ENCODE measurements around the gene POLR1E. TPM values are rescaled to one million over a fixed set of nuclear protein-coding genes. Genes with fewer than 3 reads are reported as not detected.
A peak's percentile ranks its signal among the peaks of the same experiment; 100 is the strongest.
"Not testable (repeated sequence)": the region's sequence is repeated elsewhere in the genome, so short reads cannot be mapped to it uniquely, and the experiment has no call there.

Gene POLR1E
- total RNA-seq, 1 donor from 2014 or later: 49.4 TPM

DNA sequence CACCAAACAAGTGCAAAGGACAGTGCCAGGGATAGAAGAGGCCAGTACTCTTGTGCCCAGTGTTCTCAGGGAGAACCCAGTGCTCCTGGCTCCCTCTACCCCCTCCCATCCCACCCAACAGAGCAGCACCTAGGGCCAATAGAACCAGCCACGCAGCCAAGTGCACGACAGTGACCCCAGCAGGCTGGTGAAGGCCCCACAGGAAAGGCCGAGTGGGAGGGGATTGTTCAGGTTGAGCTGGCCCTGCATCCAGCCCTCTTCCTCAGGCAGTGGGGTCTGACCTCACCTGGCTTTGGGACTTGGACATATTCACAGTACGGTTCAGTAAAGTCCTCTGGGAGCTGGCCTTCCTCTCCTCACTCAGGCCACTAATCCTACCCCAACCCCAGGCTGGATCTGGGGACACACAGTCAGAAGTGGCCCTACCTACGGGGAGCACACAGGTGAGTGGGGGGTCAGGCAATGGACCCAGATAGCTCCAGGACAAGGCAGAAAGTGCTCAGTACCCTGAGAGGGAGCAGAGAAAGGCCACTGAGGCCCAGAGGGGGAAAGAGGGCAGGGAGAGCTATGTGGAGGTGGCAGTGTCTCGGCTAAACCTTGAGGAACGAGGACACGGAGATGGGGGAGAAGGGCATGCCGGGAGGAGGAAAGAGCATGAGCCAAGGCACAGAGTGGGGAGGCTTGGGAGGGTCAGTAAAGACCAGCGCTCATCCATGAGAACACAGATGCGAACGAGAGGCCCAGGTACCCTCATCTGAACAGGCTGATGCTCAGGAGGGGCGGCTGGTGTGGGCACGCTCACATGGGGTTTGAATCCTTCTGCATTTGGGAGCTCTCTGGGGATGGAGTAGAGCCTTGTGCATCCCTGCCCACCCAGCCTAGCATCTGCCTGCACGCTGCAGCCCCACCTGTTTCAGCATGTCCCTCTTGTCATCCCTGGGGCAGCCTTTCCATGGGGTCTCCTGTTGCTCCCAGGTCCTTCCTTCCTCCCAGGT is 25.6 kb downstream of the POLR1E start:
- no peaks in the 10 kb centered on the region for H3K27me3 Mint-ChIP-seq (ENCODE audit: low read depth)
- peaks cover 5% of the 10 kb centered on the region for H3K36me3 Mint-ChIP-seq (ENCODE audit: low read depth)
- peak overlapping the region; percentile 40 for H3K27ac Mint-ChIP-seq
- H3K4me3 Mint-ChIP-seq (ENCODE audit: low read depth): no peak overlapping the region
- H3K4me1 Mint-ChIP-seq (ENCODE audit: low read depth): peaks cover 2% of the 10 kb centered on the region
- no peak for DNase-seq (ENCODE audit: low spot score)
- intact Hi-C loops (cut with micrococcal nuclease): no loop called here
- H3K9me3 Mint-ChIP-seq: no peaks in the 10 kb centered on the region

DNA sequence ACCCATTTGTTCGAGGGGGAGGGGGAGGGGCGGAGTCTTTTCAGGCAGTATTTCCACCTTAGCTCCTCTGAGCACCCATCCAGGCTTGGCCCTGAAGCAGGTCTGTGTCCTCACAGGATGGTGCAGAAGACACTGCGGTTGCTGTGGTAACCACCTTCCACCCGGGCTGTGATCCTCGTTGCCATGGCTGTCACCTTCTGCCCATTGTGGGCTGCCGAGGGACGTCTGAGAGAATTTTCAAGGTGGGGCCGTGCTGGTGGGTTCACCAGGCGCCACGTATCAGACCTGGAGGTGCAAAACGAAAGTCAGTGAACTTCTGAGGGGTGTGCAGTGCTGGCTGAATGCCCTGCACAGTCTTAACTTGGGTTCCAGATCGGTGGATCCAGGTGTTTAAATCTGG is 26.7 kb downstream of the POLR1E start:
- H3K4me3 Mint-ChIP-seq (ENCODE audit: low read depth): no peak overlapping the region

DNA sequence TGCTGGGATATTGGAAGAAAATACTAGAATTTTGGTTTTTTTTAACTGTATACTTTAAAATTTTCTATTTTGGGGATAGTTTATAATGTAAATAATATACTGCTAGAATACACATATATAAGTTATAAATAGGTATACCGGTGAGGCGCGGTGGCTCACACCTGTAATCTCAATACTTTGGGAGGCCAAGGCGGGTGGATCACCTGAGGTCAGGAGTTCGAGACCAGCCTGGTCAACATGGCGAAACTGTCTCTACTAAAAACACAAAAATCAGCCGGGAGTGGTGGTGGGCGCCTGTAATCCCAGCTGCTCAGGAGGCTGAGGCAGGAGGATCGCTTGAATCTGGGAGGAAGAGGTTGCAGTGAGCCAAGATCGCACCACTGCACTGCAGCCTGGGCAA is 28.7 kb downstream of the POLR1E start:
- H3K27me3 Mint-ChIP-seq (ENCODE audit: low read depth); DNase-seq (ENCODE audit: low spot score); H3K27ac Mint-ChIP-seq; H3K36me3 Mint-ChIP-seq (ENCODE audit: low read depth); H3K9me3 Mint-ChIP-seq; H3K4me1 Mint-ChIP-seq (ENCODE audit: low read depth); intact Hi-C loops (cut with micrococcal nuclease); H3K4me3 Mint-ChIP-seq (ENCODE audit: low read depth): not testable (repeated sequence)

More for the DNA sequence above, 26.7 kb downstream of the POLR1E start:
- H3K27ac Mint-ChIP-seq: no peak overlapping the region
- DNase-seq (ENCODE audit: low spot score): no peak
- H3K36me3 Mint-ChIP-seq (ENCODE audit: low read depth): no peaks in the 10 kb centered on the region
- no peaks in the 10 kb centered on the region for H3K9me3 Mint-ChIP-seq
- no peaks in the 10 kb centered on the region for H3K27me3 Mint-ChIP-seq (ENCODE audit: low read depth)
- no peaks in the 10 kb centered on the region for H3K4me1 Mint-ChIP-seq (ENCODE audit: low read depth)
- intact Hi-C loops (cut with micrococcal nuclease): no loop called here

DNA sequence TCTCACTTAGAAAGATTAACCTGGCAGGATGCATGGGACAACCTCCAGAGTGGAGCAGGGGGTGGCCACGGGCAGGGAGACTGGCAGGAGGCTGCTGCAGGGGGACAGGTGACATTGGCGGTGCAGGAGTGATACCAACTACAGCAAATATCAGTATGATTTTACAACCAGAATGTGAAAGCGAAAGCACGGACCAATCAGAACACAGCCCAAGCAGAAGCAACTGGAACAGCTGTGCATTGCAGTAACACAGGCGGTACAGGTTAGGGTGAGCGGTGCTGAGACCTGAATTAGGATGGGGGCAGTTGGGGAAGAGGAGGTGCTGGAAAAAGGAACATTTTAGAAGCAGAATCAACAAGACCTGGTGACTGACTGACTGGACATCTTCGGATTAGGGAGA is 29.3 kb downstream of the POLR1E start:
- intact Hi-C loops (cut with micrococcal nuclease): no loop called here
- no peaks in the 10 kb centered on the region for H3K36me3 Mint-ChIP-seq (ENCODE audit: low read depth)
- H3K4me3 Mint-ChIP-seq (ENCODE audit: low read depth): no peak overlapping the region
- H3K9me3 Mint-ChIP-seq: no peaks in the 10 kb centered on the region
- no peak overlapping the region for H3K27ac Mint-ChIP-seq
- no peaks in the 10 kb centered on the region for H3K4me1 Mint-ChIP-seq (ENCODE audit: low read depth)
- no peak for DNase-seq (ENCODE audit: low spot score)
- H3K27me3 Mint-ChIP-seq (ENCODE audit: low read depth): no peaks in the 10 kb centered on the region

DNA sequence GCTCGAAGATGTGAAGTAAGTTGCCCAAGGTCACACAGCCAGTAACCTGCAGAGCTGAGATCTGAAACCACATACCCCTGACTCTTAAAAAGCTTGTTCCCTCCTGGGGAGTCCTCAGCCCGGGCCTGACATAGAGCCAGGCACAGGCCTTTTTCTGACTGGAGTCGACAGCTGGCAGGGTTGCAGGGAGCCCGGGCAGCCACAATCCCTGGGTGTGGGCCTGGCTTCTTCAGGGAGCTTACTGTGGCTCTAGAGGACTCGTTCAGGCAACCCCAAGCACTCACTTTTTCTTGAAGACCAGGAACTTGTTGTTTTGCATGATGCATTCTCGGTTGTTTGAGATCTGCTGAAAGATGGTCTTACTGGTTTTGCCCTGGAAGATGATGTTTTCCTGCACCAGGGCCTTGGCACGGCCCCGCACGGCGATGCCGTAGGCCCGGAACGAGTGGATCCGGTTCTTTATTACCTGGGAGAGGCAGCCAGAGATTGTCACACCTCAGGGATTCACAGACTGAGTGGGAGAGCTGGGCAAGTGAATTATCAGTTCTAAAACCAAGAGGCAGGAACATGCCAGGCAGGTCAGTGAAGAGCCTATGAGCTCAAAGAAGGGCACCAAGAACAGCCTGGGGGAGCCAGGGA is 30.0 kb downstream of the POLR1E start:
- Mint-ChIP-seq H3K36me3 (ENCODE audit: low read depth) (no peaks in the 10 kb centered on the region), H3K27me3 (ENCODE audit: low read depth) (no peaks in the 10 kb centered on the region), H3K9me3 (no peaks in the 10 kb centered on the region), H3K27ac (no peak overlapping the region), H3K4me1 (ENCODE audit: low read depth) (no peaks in the 10 kb centered on the region), H3K4me3 (ENCODE audit: low read depth) (no peak overlapping the region)
- intact Hi-C loops (cut with micrococcal nuclease): no loop called here
- DNase-seq (ENCODE audit: low spot score): no peak

DNA sequence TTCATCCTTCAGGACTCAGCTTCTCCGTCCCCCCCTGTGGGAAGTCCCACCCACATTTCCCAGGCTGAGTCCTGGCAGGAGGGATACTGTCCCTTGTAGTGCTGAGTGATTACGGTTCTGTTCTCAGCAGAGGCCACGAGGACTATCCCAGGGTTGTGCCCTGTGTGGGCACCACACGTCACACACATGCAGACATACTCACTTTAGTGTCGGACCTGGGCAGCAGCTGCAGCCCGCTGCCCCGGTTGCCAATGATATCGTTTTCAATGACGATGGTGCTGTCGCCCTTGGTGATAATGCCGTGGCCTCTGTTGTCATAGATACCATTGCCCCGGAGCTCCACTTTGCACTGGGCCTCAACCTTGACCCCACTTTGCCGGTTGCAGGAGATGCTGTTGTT is 32.2 kb downstream of the POLR1E start:
- Mint-ChIP-seq H3K36me3 (ENCODE audit: low read depth) (no peaks in the 10 kb centered on the region), H3K27me3 (ENCODE audit: low read depth) (no peaks in the 10 kb centered on the region), H3K4me1 (ENCODE audit: low read depth) (no peaks in the 10 kb centered on the region), H3K27ac (no peak overlapping the region), H3K9me3 (no peaks in the 10 kb centered on the region), H3K4me3 (ENCODE audit: low read depth) (no peak overlapping the region)
- no peak for DNase-seq (ENCODE audit: low spot score)
- intact Hi-C loops (cut with micrococcal nuclease): no loop called here

DNA sequence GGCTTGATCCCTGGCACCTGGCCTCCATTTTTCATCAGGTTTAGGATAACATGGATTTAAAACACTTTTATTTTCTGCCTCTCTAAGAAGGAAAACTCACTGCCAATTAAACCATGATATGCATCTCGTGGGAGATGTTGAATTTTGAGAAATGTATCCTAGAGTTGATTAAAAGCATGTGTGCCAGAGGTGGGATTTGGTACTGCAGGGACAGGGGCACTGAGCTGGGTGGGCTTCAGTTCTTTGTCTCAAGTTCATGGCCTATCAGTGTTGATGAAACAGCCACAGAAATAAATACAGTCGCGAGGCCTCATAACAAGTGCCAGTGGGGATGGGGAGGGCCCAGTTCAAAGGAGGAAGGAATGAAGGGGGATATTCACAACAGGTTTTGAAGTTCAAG is 34.9 kb downstream of the POLR1E start:
- no peak for DNase-seq (ENCODE audit: low spot score)
- H3K27me3 Mint-ChIP-seq (ENCODE audit: low read depth): no peaks in the 10 kb centered on the region
- no peaks in the 10 kb centered on the region for H3K4me1 Mint-ChIP-seq (ENCODE audit: low read depth)
- H3K4me3 Mint-ChIP-seq (ENCODE audit: low read depth): no peak overlapping the region
- H3K36me3 Mint-ChIP-seq (ENCODE audit: low read depth): no peaks in the 10 kb centered on the region
- H3K27ac Mint-ChIP-seq: no peak overlapping the region
- intact Hi-C loops (cut with micrococcal nuclease): no loop called here
- H3K9me3 Mint-ChIP-seq: no peaks in the 10 kb centered on the region

DNA sequence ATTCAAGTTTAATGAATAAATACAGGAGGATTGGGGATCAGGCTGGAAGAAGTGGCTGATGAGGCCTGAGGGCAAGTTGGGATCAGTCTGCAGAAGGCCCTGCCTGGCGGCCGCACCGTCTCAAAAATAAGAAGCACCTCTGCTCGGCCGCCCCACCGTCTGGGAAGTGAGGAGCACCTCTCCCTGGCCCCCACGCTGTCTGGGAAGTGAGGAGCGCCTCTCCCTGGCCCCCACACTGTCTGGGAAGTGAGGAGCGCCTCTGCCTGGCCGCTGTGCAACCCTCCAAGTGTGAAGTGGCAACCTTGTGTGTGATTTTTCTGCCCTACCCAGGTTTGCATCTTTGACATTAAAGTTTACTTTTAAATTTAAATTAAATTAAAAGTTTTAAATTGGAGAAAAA is 35.4 kb downstream of the POLR1E start:
- Mint-ChIP-seq H3K4me3 (ENCODE audit: low read depth) (no peak overlapping the region), H3K27ac (no peak overlapping the region), H3K4me1 (ENCODE audit: low read depth) (no peaks in the 10 kb centered on the region), H3K27me3 (ENCODE audit: low read depth) (no peaks in the 10 kb centered on the region), H3K36me3 (ENCODE audit: low read depth) (no peaks in the 10 kb centered on the region), H3K9me3 (no peaks in the 10 kb centered on the region)
- no peak for DNase-seq (ENCODE audit: low spot score)
- intact Hi-C loops (cut with micrococcal nuclease): no loop called here

DNA sequence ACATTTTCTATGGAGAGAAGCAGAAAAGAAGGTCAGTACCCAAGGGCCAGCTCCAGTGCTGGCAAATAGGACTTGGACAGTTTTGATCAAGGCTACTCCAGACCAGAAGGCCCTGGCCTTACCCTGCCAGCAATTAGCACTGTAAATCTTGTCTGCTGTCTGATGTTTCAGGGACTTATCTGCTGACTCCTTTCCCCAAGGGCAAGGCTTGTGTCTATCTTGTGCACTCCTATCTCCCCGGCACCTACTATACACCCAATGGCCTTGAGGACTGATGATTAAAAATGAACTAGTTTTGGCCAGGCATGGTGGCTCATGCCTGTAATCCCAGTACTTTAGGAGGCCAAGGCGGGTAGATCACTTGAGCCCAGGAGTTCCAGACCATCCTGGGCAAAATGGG is 37.2 kb downstream of the POLR1E start:
- Mint-ChIP-seq H3K4me1 (ENCODE audit: low read depth) (no peaks in the 10 kb centered on the region), H3K27ac (no peak overlapping the region), H3K9me3 (no peaks in the 10 kb centered on the region), H3K4me3 (ENCODE audit: low read depth) (no peak overlapping the region), H3K27me3 (ENCODE audit: low read depth) (no peaks in the 10 kb centered on the region), H3K36me3 (ENCODE audit: low read depth) (no peaks in the 10 kb centered on the region)
- DNase-seq (ENCODE audit: low spot score): no peak
- intact Hi-C loops (cut with micrococcal nuclease): no loop called here

DNA sequence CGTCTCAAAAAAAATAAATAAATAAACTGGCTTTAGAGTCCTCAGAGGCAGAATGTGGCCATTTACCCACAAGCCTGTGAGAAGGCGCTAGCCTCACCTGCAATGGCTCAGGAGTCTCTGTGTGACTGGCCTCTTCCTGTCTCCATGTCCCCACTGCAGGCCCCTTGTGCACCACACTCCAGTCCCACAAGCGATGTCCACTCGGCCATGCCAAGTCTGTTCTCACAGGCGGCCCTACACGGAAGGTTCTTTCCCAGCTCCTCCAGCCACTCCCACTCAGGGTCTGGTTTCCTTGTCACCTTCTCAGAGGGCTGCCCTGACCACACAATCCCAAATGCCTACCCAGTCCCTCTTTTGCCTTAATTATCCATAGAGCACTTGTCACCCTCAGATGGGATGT is 38.2 kb downstream of the POLR1E start:
- H3K9me3 Mint-ChIP-seq: no peaks in the 10 kb centered on the region
- H3K27ac Mint-ChIP-seq: no peak overlapping the region
- no peaks in the 10 kb centered on the region for H3K36me3 Mint-ChIP-seq (ENCODE audit: low read depth)
- no peak overlapping the region for H3K4me3 Mint-ChIP-seq (ENCODE audit: low read depth)
- H3K4me1 Mint-ChIP-seq (ENCODE audit: low read depth): peaks cover 8% of the 10 kb centered on the region
- intact Hi-C loops (cut with micrococcal nuclease): no loop called here
- no peaks in the 10 kb centered on the region for H3K27me3 Mint-ChIP-seq (ENCODE audit: low read depth)
- no peak for DNase-seq (ENCODE audit: low spot score)

DNA sequence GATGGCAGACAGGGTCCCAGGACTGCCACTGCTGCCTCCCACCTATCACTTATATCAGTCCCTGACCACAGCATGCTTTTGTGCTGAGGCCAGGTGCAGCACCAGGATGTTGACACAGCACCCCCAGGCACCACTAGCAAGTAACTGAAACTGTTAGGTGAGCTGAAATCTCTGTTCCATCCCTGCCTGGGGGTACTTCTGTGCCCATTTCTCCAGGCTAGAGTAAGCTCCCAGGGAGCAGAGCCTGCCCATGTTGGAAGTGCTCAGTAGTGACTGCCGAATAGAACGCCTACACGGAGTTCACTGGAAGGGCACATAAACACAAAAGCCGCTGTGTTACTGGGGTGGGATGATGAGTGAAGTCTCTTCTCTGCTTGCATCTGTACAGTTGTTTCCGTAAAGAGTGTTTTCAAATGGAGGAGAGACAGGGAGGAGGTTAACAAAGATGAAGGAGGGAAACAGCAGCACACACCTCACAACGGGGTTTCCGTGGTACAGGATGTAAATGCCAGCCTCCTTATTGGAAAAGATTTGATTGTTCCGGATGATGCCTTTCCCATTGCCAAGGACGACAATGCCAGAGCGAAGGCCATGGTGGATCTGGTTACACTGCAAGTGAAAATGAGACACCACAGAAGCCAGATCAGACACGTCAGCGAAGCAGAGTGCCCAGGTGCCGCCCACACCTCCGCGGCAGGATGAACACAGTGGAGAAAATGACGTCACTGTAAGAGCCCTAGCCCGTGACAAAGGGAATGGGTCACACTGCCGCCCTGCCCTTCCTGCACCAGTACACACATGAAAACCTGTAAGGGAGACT is 43.1 kb downstream of the POLR1E start:
- Mint-ChIP-seq H3K4me3 (ENCODE audit: low read depth) (peak overlapping the region; percentile 24), H3K27ac (peak overlapping the region; percentile 87), H3K4me1 (ENCODE audit: low read depth) (peaks cover 17% of the 10 kb centered on the region), H3K36me3 (ENCODE audit: low read depth) (no peaks in the 10 kb centered on the region), H3K27me3 (ENCODE audit: low read depth) (no peaks in the 10 kb centered on the region), H3K9me3 (no peaks in the 10 kb centered on the region)
- peak; percentile 18 for DNase-seq (ENCODE audit: low spot score)
- intact Hi-C loops (cut with micrococcal nuclease): no loop called here

DNA sequence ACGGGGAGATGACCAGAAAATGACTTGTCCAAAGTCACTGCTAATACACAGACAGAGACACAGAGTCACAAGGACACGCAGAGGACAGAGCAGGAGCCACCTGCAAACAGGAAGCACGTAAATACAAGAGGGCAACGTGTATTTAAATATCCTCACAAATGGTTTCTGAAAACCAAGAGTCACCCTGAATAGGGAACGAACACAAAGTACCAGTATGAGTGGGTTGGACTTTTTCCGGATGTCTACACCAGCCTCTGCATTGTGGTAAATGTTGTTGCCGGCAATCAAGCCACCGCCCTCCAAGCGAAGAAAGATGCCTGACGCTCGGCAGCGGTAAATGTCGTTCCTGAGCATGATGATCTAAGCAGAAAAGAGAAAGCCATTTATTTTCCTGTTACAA is 46.0 kb downstream of the POLR1E start:
- intact Hi-C loops (cut with micrococcal nuclease): no loop called here
- peaks cover 17% of the 10 kb centered on the region for H3K4me1 Mint-ChIP-seq (ENCODE audit: low read depth)
- no peaks in the 10 kb centered on the region for H3K27me3 Mint-ChIP-seq (ENCODE audit: low read depth)
- no peak overlapping the region for H3K4me3 Mint-ChIP-seq (ENCODE audit: low read depth)
- no peak for DNase-seq (ENCODE audit: low spot score)
- no peak overlapping the region for H3K27ac Mint-ChIP-seq
- no peaks in the 10 kb centered on the region for H3K9me3 Mint-ChIP-seq
- H3K36me3 Mint-ChIP-seq (ENCODE audit: low read depth): no peaks in the 10 kb centered on the region

DNA sequence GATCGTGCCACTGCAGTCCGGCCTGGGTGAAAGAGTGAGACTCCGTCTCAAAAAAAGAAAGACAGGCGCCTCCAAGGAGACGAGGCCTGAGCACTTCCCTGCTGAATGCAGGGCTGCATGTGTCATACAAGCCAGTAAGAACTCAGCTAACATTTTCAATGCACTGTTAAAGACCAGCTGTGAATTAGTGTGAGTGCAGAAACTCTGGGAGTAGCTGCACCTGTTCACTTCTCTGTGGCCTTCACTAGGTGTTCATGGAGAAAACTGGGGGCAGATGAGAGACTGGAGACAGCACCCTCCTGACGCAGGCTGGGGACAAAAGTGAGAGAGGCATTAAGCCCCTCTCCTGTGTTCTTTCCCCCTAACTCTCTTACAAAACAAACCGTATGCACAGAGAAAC is 48.7 kb downstream of the POLR1E start:
- Mint-ChIP-seq H3K27ac (no peak overlapping the region), H3K4me1 (ENCODE audit: low read depth) (peaks cover 5% of the 10 kb centered on the region), H3K4me3 (ENCODE audit: low read depth) (no peak overlapping the region), H3K36me3 (ENCODE audit: low read depth) (no peaks in the 10 kb centered on the region), H3K9me3 (no peaks in the 10 kb centered on the region), H3K27me3 (ENCODE audit: low read depth) (no peaks in the 10 kb centered on the region)
- intact Hi-C loops (cut with micrococcal nuclease): no loop called here
- no peak for DNase-seq (ENCODE audit: low spot score)

Measured in activated T-helper 2 cell treated with anti-CD3 and anti-CD28 coated beads, Interferon-gamma antibody, Interleukin-2, Interleukin-4, amounts not matched to agents 10 μg/mL and 5 μg/mL and 100 μg/mL, durations not matched to agents 14 hours and 24 hours and 36 hours (primary cell).